Measurements from ENCODE around the gene ERGIC1. TPM values are rescaled to one million over a fixed set of nuclear protein-coding genes. Genes with fewer than 3 reads are reported as not detected.
A peak's percentile ranks its signal among the peaks of the same experiment; 100 is the strongest.

The ERGIC1 gene
- total and polyA plus RNA-seq, 2 of the 13 experiments (the other 11 are each of a cell fraction or from before 2014, with no cell fraction given) = 78.5 to 184 TPM

GRCh38 chr5:172887692-172888091 is 53.6 kb downstream of the ERGIC1 start:
- H3K9me3 ChIP-seq (ENCODE audit: low read length) = no peaks in the 10 kb centered on the region
- H2AFZ ChIP-seq (ENCODE audit: low read length) = no peak overlapping the region
- FAIRE-seq (no peak), DNase-seq (ENCODE audit: low spot score) (no peak), ATAC-seq (no peak)
- ChIA-PET POLR2A (interaction anchor here (1.4 to 2.0 kb wide), 5 partner anchors 19 to 116 kb away, joined by 3 to 30 read pairs (median 6); partner anchors contain the start of gene DUSP1), CTCF (ENCODE audit: low intra/inter-chr PET ratio, low total read pairs) (no interaction called here)
- no TSS peak for BruUV-seq (replicated peaks)
- peak overlapping the region; percentile 41 for H3K27ac ChIP-seq (ENCODE audit: extremely low read length, insufficient read depth, low read length)
- no peak overlapping the region for H3K9ac ChIP-seq (ENCODE audit: insufficient read depth, low read depth, low read length)
- intact Hi-C loops (cut with micrococcal nuclease; ENCODE audit: unreplicated experiment) = no loop called here
- WGBS (ENCODE audit: low lambda C conversion rate) = 99% methylated on average over 8 of the region's 8 CpGs
- TF ChIP-seq TCF7L2 (IDR thresholded peaks at IDR 0.05; ENCODE audit: low read depth, low read length) (no peak), KAT2B (IDR thresholded peaks at IDR 0.05; ENCODE audit: borderline replicate concordance, low read depth, low read length) (no peak), ZNF232 (CRISPR knock-in tag; IDR thresholded peaks at IDR 0.05; ENCODE audit: borderline replicate concordance) (no peak), TFDP1 (CRISPR knock-in tag; IDR thresholded peaks at IDR 0.05; ENCODE audit: borderline replicate concordance) (no peak), ZNF569 (CRISPR knock-in tag; IDR thresholded peaks at IDR 0.05; ENCODE audit: borderline replicate concordance) (no peak), FOXA3 (CRISPR knock-in tag; IDR thresholded peaks at IDR 0.05) (no peak)
- H4K20me1 ChIP-seq (ENCODE audit: insufficient read depth, low read length) = no peaks in the 10 kb centered on the region
- peaks cover 14% of the 10 kb centered on the region for H3K79me2 ChIP-seq (ENCODE audit: insufficient read depth, low read length)
- H3K36me3 ChIP-seq (replicated peaks in 1 of 2; ENCODE audit: control insufficient read depth in 1 of 2, insufficient read depth in 2 of 2, low read length in 2 of 2) = peaks cover 25 to 66% of the 10 kb centered on the region in 2 experiments; a peak in 4 of 5 replicates
- H3K4me3 ChIP-seq (replicated peaks in 1 of 3; ENCODE audit: insufficient read depth in 1 of 3, low read depth in 2 of 3, low read length in 3 of 3) = no peak overlapping the region
- H3K4me2 ChIP-seq (ENCODE audit: low read depth, low read length) = no peak overlapping the region
- peaks cover 24% of the 10 kb centered on the region for H3K4me1 ChIP-seq (ENCODE audit: insufficient read depth, low read length)
- H3K27me3 ChIP-seq (ENCODE audit: control insufficient read depth in 1 of 2, insufficient read depth in 2 of 2, low read length in 2 of 2) = no peaks in the 10 kb centered on the region
- in situ Hi-C loops (cut with HindIII; ENCODE audit: extremely low pct_ligation_motif_present, low pct_unique_long_range_greater_than_20kb) = no loop called here

GRCh38 chr5:172890659-172891058 is 56.6 kb downstream of the ERGIC1 start:
- in situ Hi-C loops (cut with HindIII; ENCODE audit: extremely low pct_ligation_motif_present, low pct_unique_long_range_greater_than_20kb) = no loop called here
- Histone ChIP-seq H2AFZ (ENCODE audit: low read length) (no peak overlapping the region), H3K27me3 (ENCODE audit: control insufficient read depth in 1 of 2, insufficient read depth in 2 of 2, low read length in 2 of 2) (no peaks in the 10 kb centered on the region), H4K20me1 (ENCODE audit: insufficient read depth, low read length) (no peaks in the 10 kb centered on the region), H3K4me2 (ENCODE audit: low read depth, low read length) (no peak overlapping the region), H3K79me2 (ENCODE audit: insufficient read depth, low read length) (peaks cover 3% of the 10 kb centered on the region), H3K4me1 (ENCODE audit: insufficient read depth, low read length) (peaks cover 41% of the 10 kb centered on the region), H3K9ac (ENCODE audit: insufficient read depth, low read depth, low read length) (no peak overlapping the region), H3K9me3 (ENCODE audit: low read length) (no peaks in the 10 kb centered on the region), H3K4me3 (replicated peaks in 1 of 3; ENCODE audit: insufficient read depth in 1 of 3, low read depth in 2 of 3, low read length in 3 of 3) (no peak overlapping the region), H3K36me3 (replicated peaks in 1 of 2; ENCODE audit: control insufficient read depth in 1 of 2, insufficient read depth in 2 of 2, low read length in 2 of 2) (peaks cover 22 to 56% of the 10 kb centered on the region in 2 experiments), H3K27ac (ENCODE audit: extremely low read length, insufficient read depth, low read length) (no peak overlapping the region)
- no TSS peak for BruUV-seq (replicated peaks)
- intact Hi-C loops (cut with micrococcal nuclease; ENCODE audit: unreplicated experiment) = no loop called here
- DNase-seq (ENCODE audit: low spot score) (no peak), ATAC-seq (no peak), FAIRE-seq (no peak)
- CTCF ChIA-PET (ENCODE audit: low intra/inter-chr PET ratio, low total read pairs) = no interaction called here
- POLR2A ChIA-PET = interaction anchor here (1.3 kb wide), 1 partner anchor 119 kb away, joined by 4 read pairs; no protein-coding TSS in a partner anchor
- 88% methylated on average over 1 of the region's 6 CpGs for WGBS (ENCODE audit: low lambda C conversion rate)
- TF ChIP-seq ZNF513 (CRISPR knock-in tag; conservative IDR thresholded peaks at IDR 0.05) (no peak), TIGD3 (CRISPR knock-in tag; IDR thresholded peaks at IDR 0.05; ENCODE audit: borderline replicate concordance) (no peak), FLYWCH1 (CRISPR knock-in tag; IDR thresholded peaks at IDR 0.05) (no peak), ZNF687 (CRISPR knock-in tag; IDR thresholded peaks at IDR 0.05) (peak; percentile 17; the same call in 1 of the 2 replicates)
